Measurements from ENCODE around the gene GTF3C2. TPM values are rescaled to one million over a fixed set of nuclear protein-coding genes. Genes with fewer than 3 reads are reported as not detected.
"Not testable (repeated sequence)": the region's sequence is repeated elsewhere in the genome, so short reads cannot be mapped to it uniquely, and the experiment has no call there.

GTF3C2 gene
- total RNA-seq, 2 donors from 2014 or later = 48.4 to 60.0 TPM

DNA sequence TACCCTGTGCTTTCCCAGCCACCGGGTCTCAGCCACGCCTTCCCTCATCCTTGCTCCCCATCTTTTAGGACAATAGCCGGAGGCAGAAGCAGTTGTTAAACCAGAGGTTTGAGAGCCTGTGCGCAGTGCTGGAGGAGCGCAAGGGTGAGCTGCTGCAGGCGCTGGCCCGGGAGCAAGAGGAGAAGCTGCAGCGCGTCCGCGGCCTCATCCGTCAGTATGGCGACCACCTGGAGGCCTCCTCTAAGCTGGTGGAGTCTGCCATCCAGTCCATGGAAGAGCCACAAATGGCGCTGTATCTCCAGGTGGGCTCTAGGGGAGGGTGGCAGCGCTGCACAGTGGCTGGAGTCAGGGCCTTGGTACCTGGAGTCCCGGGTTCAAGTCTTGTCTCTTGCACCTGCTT is 51.0 kb downstream of the GTF3C2 start:
- Histone ChIP-seq H3K36me3 (no peaks in the 10 kb centered on the region), H3K4me1 (peaks cover 7% of the 10 kb centered on the region), H3K9me3 (no peaks in the 10 kb centered on the region), H3K27ac (no peak overlapping the region), H3K9ac (ENCODE audit: low read depth in 2 of 2, low read length in 2 of 2) (no peak overlapping the region), H3K27me3 (peaks cover 37% of the 10 kb centered on the region), H3K4me3 (no peak overlapping the region)
- intact Hi-C loops (cut with DNase I) = no loop called here
- DNase-seq = no peak
- TF ChIP-seq, protein P1, sequence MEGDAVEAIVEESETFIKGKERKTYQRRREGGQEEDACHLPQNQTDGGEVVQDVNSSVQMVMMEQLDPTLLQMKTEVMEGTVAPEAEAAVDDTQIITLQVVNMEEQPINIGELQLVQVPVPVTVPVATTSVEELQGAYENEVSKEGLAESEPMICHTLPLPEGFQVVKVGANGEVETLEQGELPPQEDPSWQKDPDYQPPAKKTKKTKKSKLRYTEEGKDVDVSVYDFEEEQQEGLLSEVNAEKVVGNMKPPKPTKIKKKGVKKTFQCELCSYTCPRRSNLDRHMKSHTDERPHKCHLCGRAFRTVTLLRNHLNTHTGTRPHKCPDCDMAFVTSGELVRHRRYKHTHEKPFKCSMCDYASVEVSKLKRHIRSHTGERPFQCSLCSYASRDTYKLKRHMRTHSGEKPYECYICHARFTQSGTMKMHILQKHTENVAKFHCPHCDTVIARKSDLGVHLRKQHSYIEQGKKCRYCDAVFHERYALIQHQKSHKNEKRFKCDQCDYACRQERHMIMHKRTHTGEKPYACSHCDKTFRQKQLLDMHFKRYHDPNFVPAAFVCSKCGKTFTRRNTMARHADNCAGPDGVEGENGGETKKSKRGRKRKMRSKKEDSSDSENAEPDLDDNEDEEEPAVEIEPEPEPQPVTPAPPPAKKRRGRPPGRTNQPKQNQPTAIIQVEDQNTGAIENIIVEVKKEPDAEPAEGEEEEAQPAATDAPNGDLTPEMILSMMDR (IDR thresholded peaks at IDR 0.05) = no peak

DNA sequence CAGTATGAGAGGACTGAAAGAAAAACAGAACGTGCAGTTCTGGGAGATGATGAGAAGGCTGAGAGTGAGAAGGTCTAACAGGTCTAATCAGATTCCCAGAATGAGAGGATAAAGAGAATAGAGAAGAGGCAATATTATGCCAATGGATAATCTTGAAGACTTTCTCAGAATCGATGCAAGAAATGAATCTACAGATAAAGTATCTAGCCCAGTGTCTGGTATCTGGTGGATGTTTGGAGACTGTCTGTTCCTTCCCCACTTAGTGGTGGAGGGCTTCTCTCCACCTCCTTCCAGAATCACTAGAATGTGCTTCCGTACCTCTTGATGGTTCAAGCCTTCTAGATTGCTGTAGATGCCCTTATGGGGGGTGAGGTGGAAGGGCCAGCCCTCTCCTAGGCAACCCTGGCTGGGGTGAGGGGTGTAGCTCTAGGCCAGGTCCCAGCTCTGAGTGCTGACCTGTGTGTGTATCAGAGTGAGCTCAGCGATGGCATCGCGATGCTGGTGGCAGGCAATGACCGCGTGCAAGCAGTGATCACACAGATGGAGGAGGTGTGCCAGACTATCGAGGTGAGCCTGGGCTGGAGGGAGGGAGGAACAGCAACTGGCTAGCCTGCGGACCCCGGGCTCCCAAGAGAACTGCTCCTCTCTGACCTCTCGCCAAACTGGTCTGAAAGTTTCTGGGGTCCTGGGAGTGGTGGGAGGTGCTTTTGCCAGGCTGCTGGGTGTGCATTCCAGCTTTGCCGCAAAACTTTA is 51.9 kb downstream of the GTF3C2 start:
- H3K36me3 ChIP-seq = no peaks in the 10 kb centered on the region
- TF ChIP-seq, protein P1 (IDR thresholded peaks at IDR 0.05) = no peak
- no peak for DNase-seq

DNA sequence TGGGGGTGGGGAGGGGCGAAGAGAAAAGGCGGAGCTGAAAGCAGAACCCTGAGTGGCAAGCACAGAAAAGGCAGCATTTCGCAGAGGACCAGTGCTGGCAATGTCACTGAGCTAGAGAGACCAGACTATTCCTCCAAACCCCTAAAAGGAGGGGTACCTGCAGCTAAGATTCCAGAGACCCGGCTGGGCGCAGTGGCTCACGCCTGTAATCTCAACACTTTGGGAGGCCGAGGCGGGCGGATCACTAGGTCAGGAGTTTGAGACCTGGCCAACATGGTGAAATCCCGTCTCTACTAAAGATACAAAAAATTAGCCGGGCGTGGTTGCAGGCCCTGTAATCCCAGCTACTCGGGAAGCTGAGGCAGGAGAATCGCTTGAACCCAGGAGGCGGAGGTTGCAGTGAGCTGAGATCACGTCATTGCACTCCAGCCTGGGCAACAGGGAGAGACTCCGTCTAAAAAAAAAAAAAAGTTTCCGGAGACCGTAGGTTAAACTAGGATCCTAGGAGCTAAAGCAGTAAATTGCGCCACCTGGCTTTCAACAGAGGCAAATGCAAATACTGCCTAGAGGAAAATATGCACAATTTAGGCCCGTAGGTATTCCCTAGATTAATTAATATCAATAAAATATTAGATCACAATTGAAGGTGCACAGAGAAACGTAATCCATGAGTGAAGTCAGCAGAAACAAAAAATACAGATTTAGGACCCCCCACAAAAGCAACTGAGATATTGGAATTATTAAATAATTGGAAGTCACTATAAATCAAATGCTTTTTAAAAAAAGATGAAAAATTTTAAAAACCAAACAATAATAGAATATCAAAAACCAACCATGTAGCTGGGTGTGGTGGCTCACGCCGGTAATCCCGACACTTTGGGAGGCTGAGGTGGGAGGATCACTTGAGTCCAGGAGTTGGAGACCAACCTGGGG is 53.2 kb downstream of the GTF3C2 start:
- intact Hi-C loops (cut with DNase I) = no loop called here
- peak overlapping the region; percentile 33 for H3K4me3 ChIP-seq
- peak overlapping the region in 1 of 2 donors; percentile 60 for H3K9ac ChIP-seq (ENCODE audit: low read depth in 2 of 2, low read length in 2 of 2)
- no peaks in the 10 kb centered on the region for H3K36me3 ChIP-seq
- H3K4me1 ChIP-seq = peaks cover 7% of the 10 kb centered on the region
- H3K27ac ChIP-seq = no peak overlapping the region
- peaks cover 32% of the 10 kb centered on the region for H3K27me3 ChIP-seq
- TF ChIP-seq, protein P1 (IDR thresholded peaks at IDR 0.05) = peak; percentile 86
- H3K9me3 ChIP-seq = no peaks in the 10 kb centered on the region
- peak; percentile 59 for DNase-seq

More for the DNA sequence above, 51.9 kb downstream of the GTF3C2 start:
- Histone ChIP-seq H3K9ac (ENCODE audit: low read depth in 2 of 2, low read length in 2 of 2) (no peak overlapping the region), H3K27me3 (peaks cover 37% of the 10 kb centered on the region), H3K4me3 (no peak overlapping the region), H3K27ac (no peak overlapping the region), H3K4me1 (peaks cover 7% of the 10 kb centered on the region), H3K9me3 (no peaks in the 10 kb centered on the region)
- intact Hi-C loops (cut with DNase I) = no loop called here

DNA sequence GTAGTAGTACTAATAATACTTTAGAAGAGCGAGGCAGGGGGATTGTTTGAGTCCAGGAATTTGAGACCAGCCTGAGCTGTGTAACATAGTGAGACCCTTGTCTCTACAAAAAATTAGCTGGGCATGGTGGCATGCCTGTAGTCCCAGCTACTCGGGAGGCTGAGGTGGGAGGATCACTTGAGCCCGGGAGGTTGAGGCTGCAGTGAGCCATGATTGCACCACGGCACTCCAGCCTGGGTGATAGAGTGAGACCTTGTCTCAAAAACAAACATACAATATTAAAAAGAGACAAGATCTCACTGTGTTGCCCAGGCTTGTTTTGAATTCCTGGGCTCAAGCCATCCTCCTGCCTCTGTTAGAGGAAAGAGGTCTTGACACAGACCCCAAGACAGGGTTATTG is 56.0 kb downstream of the GTF3C2 start:
- H3K4me3 ChIP-seq; DNase-seq; H3K36me3 ChIP-seq; H3K27ac ChIP-seq; H3K9ac ChIP-seq (ENCODE audit: low read depth in 2 of 2, low read length in 2 of 2); intact Hi-C loops (cut with DNase I); H3K27me3 ChIP-seq; H3K9me3 ChIP-seq; H3K4me1 ChIP-seq: not testable (repeated sequence)

DNA sequence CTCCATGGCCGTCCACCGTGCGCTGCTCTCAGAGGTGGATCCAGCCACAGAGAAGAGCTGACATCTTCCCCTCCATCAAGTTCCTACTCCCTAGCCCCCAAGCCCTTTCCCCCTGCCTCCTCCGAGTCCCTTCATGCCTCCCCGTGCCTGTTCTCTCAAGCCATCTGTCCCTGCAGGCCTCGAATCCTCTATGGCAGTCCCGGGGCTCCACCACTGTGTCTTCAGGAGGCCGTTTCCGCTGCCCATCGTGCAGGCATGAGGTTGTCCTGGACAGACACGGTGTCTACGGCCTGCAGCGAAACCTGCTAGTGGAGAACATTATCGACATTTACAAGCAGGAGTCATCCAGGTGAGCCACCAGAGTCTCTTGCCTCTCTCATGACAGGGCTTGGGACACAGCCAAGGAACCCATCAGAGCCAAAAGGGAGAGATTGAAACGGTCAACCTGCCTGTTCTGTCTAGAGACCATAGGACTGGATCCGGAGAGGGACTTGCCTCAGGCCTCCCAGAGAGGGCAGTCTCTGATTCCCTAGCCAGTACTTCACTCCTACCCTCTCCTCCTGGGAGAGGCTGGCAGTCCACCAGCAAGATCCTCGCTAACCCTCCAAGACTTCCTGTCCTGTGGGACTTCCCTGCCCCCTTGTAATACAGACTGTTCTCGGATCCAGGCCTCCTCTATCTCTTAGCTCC is 58.0 kb downstream of the GTF3C2 start:
- H3K27me3 ChIP-seq = no peaks in the 10 kb centered on the region
- H3K27ac ChIP-seq = no peak overlapping the region
- TF ChIP-seq, protein P1 (IDR thresholded peaks at IDR 0.05) = no peak
- DNase-seq = no peak
- no peaks in the 10 kb centered on the region for H3K9me3 ChIP-seq
- H3K4me1 ChIP-seq = no peaks in the 10 kb centered on the region
- H3K36me3 ChIP-seq = no peaks in the 10 kb centered on the region
- no peak overlapping the region for H3K4me3 ChIP-seq
- intact Hi-C loops (cut with DNase I) = no loop called here
- no peak overlapping the region for H3K9ac ChIP-seq (ENCODE audit: low read depth in 2 of 2, low read length in 2 of 2)

All from colonic mucosa (tissue), 4 donors.